IMR-90 (cell line): ENCODE results near the gene SHOX. TPM values are rescaled to one million over a fixed set of nuclear protein-coding genes. Genes with fewer than 3 reads are reported as not detected.

Source experiments
- ATAC-seq: fragments of 200-7000 bp; cut with Tn5 transposase; 2 replicates; pipeline ENCODE4 v1.9.1; 2020; ENCODE audit warnings: low read depth, mild to moderate bottlenecking, moderate library complexity
- BruUV-seq: library from RNA; stranded (reverse); fragments of 400-500 nt; replicated peaks from 2 replicates; lab custom pipeline; 2021; lab: Mats Ljungman, UMichigan
- CTCF ChIA-PET: fragments of 300-600 bp; formaldehyde crosslinking; extraction: SDS; loops from one replicate; lab custom pipeline; 2021; ENCODE audit warnings: antibody characterized with exemption; lab: Yijun Ruan, JAX
- POLR2A ChIA-PET: fragments of 300-600 bp; sonication (Branson Sonifier 250); formaldehyde crosslinking; loops from one replicate; lab custom pipeline; 2022; ENCODE audit warnings: antibody characterized with exemption; ENCODE audit not compliant: unreplicated experiment; lab: Charles Lee
- DNase-seq: peaks from one replicate; pipeline ENCODE4 v3.0.0; 2013
- H2AFZ ChIP-seq: replicated peaks from 2 replicates; pipeline ENCODE3; 2013; ENCODE audit warnings: low read length, mild to moderate bottlenecking; ENCODE audit not compliant: poor library complexity
- H2AK5ac ChIP-seq: 2 replicates; pipeline ENCODE4 v1.6.1; 2013; ENCODE audit warnings: low read depth, low read length, inconsistent platforms
- H2AK9ac ChIP-seq: replicated peaks from 2 replicates; pipeline ENCODE3; 2013; ENCODE audit warnings: mild to moderate bottlenecking, low read depth, low read length, moderate library complexity; ENCODE audit not compliant: poor library complexity
- H2BK120ac ChIP-seq: 2 replicates; pipeline ENCODE4 v1.6.1; 2013; ENCODE audit warnings: low read depth, low read length, inconsistent platforms
- H2BK15ac ChIP-seq: 3 replicates; pipeline ENCODE4 v1.6.1; 2013; ENCODE audit warnings: low read depth, low read length, inconsistent platforms
- H2BK20ac ChIP-seq: 2 replicates; pipeline ENCODE4 v1.6.1; 2013; ENCODE audit warnings: low read depth, mild to moderate bottlenecking, inconsistent platforms, low read length, moderate library complexity
- H2BK5ac ChIP-seq: 2 replicates; pipeline ENCODE4 v1.6.1; 2013; ENCODE audit warnings: mild to moderate bottlenecking, low read depth, low read length, inconsistent platforms; ENCODE audit not compliant: poor library complexity, severe bottlenecking
- H3K14ac ChIP-seq: replicated peaks from 2 replicates; pipeline ENCODE4 v1.6.1; 2013; ENCODE audit warnings: low read depth, low read length, inconsistent platforms
- H3K18ac ChIP-seq: 2 replicates; pipeline ENCODE4 v1.6.1; 2013; ENCODE audit warnings: low read depth, low read length, control low read depth
- H3K23ac ChIP-seq: 2 replicates; pipeline ENCODE4 v1.6.1; 2013; ENCODE audit warnings: low read depth, low read length, inconsistent platforms
- H3K27ac ChIP-seq: 2 replicates; pipeline ENCODE4 v1.5.1; 2013; ENCODE audit warnings: mild to moderate bottlenecking, control low read depth, low read length; ENCODE audit not compliant: insufficient read depth
- H3K27me3 ChIP-seq: 2 replicates; pipeline ENCODE4 v1.6.1; 2013; ENCODE audit warnings: low read length; ENCODE audit not compliant: control insufficient read depth, insufficient read depth
- H3K36me3 ChIP-seq: 2 replicates; pipeline ENCODE4 v1.6.1; 2013; ENCODE audit warnings: low read length, mixed read lengths; ENCODE audit not compliant: control insufficient read depth, insufficient read depth
- H3K4ac ChIP-seq: 2 replicates; pipeline ENCODE4 v1.6.1; 2013; ENCODE audit warnings: low read depth, low read length, inconsistent platforms
- H3K4me1 ChIP-seq: 2 replicates; pipeline ENCODE4 v1.6.1; 2013; ENCODE audit warnings: low read length, mixed read lengths; ENCODE audit not compliant: control insufficient read depth, insufficient read depth
- H3K4me2 ChIP-seq: 2 replicates; pipeline ENCODE4 v1.6.1; 2013; ENCODE audit warnings: low read depth, mild to moderate bottlenecking, control low read depth, low read length, moderate library complexity
- H3K4me3 ChIP-seq: 2 replicates; pipeline ENCODE4 v1.5.1; 2013; ENCODE audit warnings: low read depth, mild to moderate bottlenecking, control low read depth, low read length, moderate library complexity; ENCODE audit not compliant: insufficient read depth
- H3K56ac ChIP-seq: 2 replicates; pipeline ENCODE4 v1.6.1; 2013; ENCODE audit warnings: low read length, inconsistent platforms; ENCODE audit not compliant: insufficient read depth; ENCODE audit errors: extremely low read depth
- H3K79me1 ChIP-seq, 2 experiments: 2 replicates each; pipeline ENCODE4 v1.6.1; 2013; ENCODE audit warnings: low read length in 2 of 2, inconsistent platforms in 1 of 2, low read depth in 1 of 2
- H3K9ac ChIP-seq: 2 replicates; pipeline ENCODE4 v1.6.1; 2013; ENCODE audit warnings: low read depth, low read length, control low read depth
- H3K9me1 ChIP-seq: 2 replicates; pipeline ENCODE4 v1.6.1; 2013; ENCODE audit warnings: low read length, inconsistent platforms; ENCODE audit not compliant: insufficient read depth
- H3K9me3 ChIP-seq: 2 replicates; pipeline ENCODE4 v1.6.1; 2013; ENCODE audit warnings: low read length; ENCODE audit not compliant: control insufficient read depth, insufficient read depth
- H4K20me1 ChIP-seq: 2 replicates; pipeline ENCODE4 v1.6.1; 2013; ENCODE audit warnings: low read length, inconsistent platforms; ENCODE audit not compliant: insufficient read depth
- H4K5ac ChIP-seq: 2 replicates; pipeline ENCODE4 v1.6.1; 2013; ENCODE audit warnings: mild to moderate bottlenecking, low read depth, low read length, control low read depth
- H4K8ac ChIP-seq, 2 experiments: 2 replicates each; pipeline ENCODE4 v1.6.1; 2013; ENCODE audit warnings: low read depth in 2 of 2, low read length in 2 of 2, control low read depth in 1 of 2, inconsistent platforms in 1 of 2
- H4K91ac ChIP-seq: 2 replicates; pipeline ENCODE4 v1.6.1; 2013; ENCODE audit warnings: low read depth, low read length, inconsistent platforms; ENCODE audit not compliant: insufficient read depth
- BHLHE40 ChIP-seq: fragments of 150-350 bp; IDR thresholded peaks from 2 replicates; pipeline ENCODE4 v1.6.1; 2016; ENCODE audit warnings: mild to moderate bottlenecking, low read depth, low read length
- CEBPB ChIP-seq: IDR thresholded peaks from 2 replicates; pipeline ENCODE4 v1.6.1; 2012; ENCODE audit warnings: low read depth, low read length, improper control_type of control experiment
- CHD1 ChIP-seq: IDR thresholded peaks from 2 replicates; pipeline ENCODE4 v1.6.1; 2012; ENCODE audit warnings: low read depth, low read length, improper control_type of control experiment
- CTCF ChIP-seq: conservative IDR thresholded peaks from 2 replicates; pipeline ENCODE4 v1.5.1; 2012; ENCODE audit warnings: mild to moderate bottlenecking, low read depth, low read length, improper control_type of control experiment
- ELK1 ChIP-seq: fragments of 150-350 bp; IDR thresholded peaks from 2 replicates; pipeline ENCODE4 v1.6.1; 2016; ENCODE audit warnings: low read depth, mild to moderate bottlenecking, low read length, moderate library complexity, borderline replicate concordance
- FOS ChIP-seq: fragments of 150-350 bp; IDR thresholded peaks from 2 replicates; pipeline ENCODE4 v1.6.1; 2016; ENCODE audit warnings: low read depth, low read length
- MAFK ChIP-seq: IDR thresholded peaks from 2 replicates; pipeline ENCODE4 v1.6.1; 2012; ENCODE audit warnings: low read depth, low read length, improper control_type of control experiment
- MAZ ChIP-seq: IDR thresholded peaks from 2 replicates; pipeline ENCODE4 v1.6.1; 2012; ENCODE audit warnings: low read depth, mild to moderate bottlenecking, low read length, improper control_type of control experiment, moderate library complexity, borderline replicate concordance
- MXI1 ChIP-seq: IDR thresholded peaks from 2 replicates; pipeline ENCODE4 v1.6.1; 2012; ENCODE audit warnings: low read depth, mild to moderate bottlenecking, low read length, moderate library complexity, borderline replicate concordance
- NFE2L2 ChIP-seq: fragments of 150-350 bp; IDR thresholded peaks from 2 replicates; pipeline ENCODE4 v1.6.1; 2016; ENCODE audit warnings: low read depth, mild to moderate bottlenecking, low read length
- POLR2A ChIP-seq: IDR thresholded peaks from 2 replicates; pipeline ENCODE4 v1.6.1; 2012; ENCODE audit warnings: mild to moderate bottlenecking, low read depth, low read length
- RAD21 ChIP-seq: IDR thresholded peaks from 2 replicates; pipeline ENCODE4 v1.6.1; 2012; ENCODE audit warnings: low read length, improper control_type of control experiment
- RCOR1 ChIP-seq: IDR thresholded peaks from 2 replicates; pipeline ENCODE4 v1.6.1; 2012; ENCODE audit warnings: mild to moderate bottlenecking, low read length, improper control_type of control experiment; ENCODE audit not compliant: insufficient replicate concordance
- RFX5 ChIP-seq: IDR thresholded peaks from 2 replicates; pipeline ENCODE4 v1.8.0; 2012; ENCODE audit warnings: low read depth, mild to moderate bottlenecking, low read length, moderate library complexity
- SMC3 ChIP-seq: fragments of 150-350 bp; IDR thresholded peaks from 2 replicates; pipeline ENCODE4 v1.6.1; 2016; ENCODE audit warnings: low read depth, mild to moderate bottlenecking, antibody characterized with exemption, low read length, moderate library complexity
- USF2 ChIP-seq: fragments of 150-350 bp; IDR thresholded peaks from 2 replicates; pipeline ENCODE4 v1.6.1; 2017; ENCODE audit warnings: mild to moderate bottlenecking, antibody characterized with exemption, low read length, low read depth
- WGBS, 2 experiments: methylation state at CpG; one replicate each; pipeline versions ENCODE4 v1.1.5 to v1.1.7; 2013; ENCODE audit warnings: missing lambda C conversion rate in 2 of 2; ENCODE audit not compliant: insufficient read length in 1 of 2; ENCODE audit errors: extremely low coverage in 2 of 2; 5-methylcytosine and 5-hydroxymethylcytosine counted together
- dilution Hi-C: fragments of 300-500 bp; cut with HindIII; formaldehyde crosslinking; loops from one replicate; pipeline ENCODE4 v1.14.3; 2018; ENCODE audit warnings: low sequenced_read_pairs; ENCODE audit not compliant: unreplicated experiment
- in situ Hi-C: fragments of 300-500 bp; cut with MboI; formaldehyde crosslinking; loops from 3 replicates; pipeline ENCODE4 v1.14.3; 2019; ENCODE audit warnings: low sequenced_read_pairs, inconsistent platforms, mixed read lengths
- intact Hi-C: fragments of 100-400 bp; cut with micrococcal nuclease; formaldehyde crosslinking; loops from 2 replicates; pipeline ENCODE4 v1.10.0; 2022
- polyA plus RNA-seq, 3 experiments: library from polyadenylated mRNA; depleted of rRNA; stranded (reverse); fragments of >200 nt; gene quantifications; 2 replicates each; pipeline ENCODE4 v1.2.3, GENCODE V29; 2012; ENCODE audit warnings: low replicate concordance in 1 of 3
- total RNA-seq: library from RNA; depleted of rRNA; stranded (reverse); fragments of >200 nt; gene quantifications from 2 replicates; pipeline ENCODE4 v1.2.3, GENCODE V29; 2012

SHOX gene
- total and polyA plus RNA-seq, 2 of the 4 experiments (the other 2 are of a cell fraction), result not detected

- H3K9ac ChIP-seq, result no peak overlapping the region
- H4K5ac ChIP-seq, result no peak overlapping the region
- intact Hi-C loops, result no loop called here
- peaks cover 21% of the 10 kb centered on the region for H3K27me3 ChIP-seq
- no peak overlapping the region for H3K4me3 ChIP-seq
- H2AK5ac ChIP-seq, result no peak overlapping the region
- no peak overlapping the region for H3K23ac ChIP-seq
- H3K4ac ChIP-seq, result no peak overlapping the region
- no peak overlapping the region for H4K91ac ChIP-seq
- ChIA-PET CTCF (no interaction called here), POLR2A (no interaction called here)
- no peaks in the 10 kb centered on the region for H3K79me1 ChIP-seq
- no peak overlapping the region for H3K4me2 ChIP-seq
- WGBS, 2 experiments, result 2% methylated on average over 9 of the region's 30 CpGs; no CpG with 5 or more reads in 1 of the 2 experiments
- no peak overlapping the region for H3K14ac ChIP-seq
- H2AK9ac ChIP-seq, result no peak overlapping the region
- no peak overlapping the region for H2AFZ ChIP-seq
- no peaks in the 10 kb centered on the region for H3K36me3 ChIP-seq
- BruUV-seq, result no TSS peak
- no peak overlapping the region for H2BK120ac ChIP-seq
- no peaks in the 10 kb centered on the region for H4K20me1 ChIP-seq
- TF ChIP-seq FOS (no peak), ELK1 (no peak), MAFK (no peak), RFX5 (no peak), SMC3 (no peak), CHD1 (no peak), CTCF (no peak), MAZ (no peak), USF2 (no peak), RCOR1 (no peak), RAD21 (no peak), CEBPB (no peak), POLR2A (no peak), MXI1 (no peak), NFE2L2 (no peak), BHLHE40 (no peak)
- H3K27ac ChIP-seq, result no peak overlapping the region
- no peak overlapping the region for H3K18ac ChIP-seq
- no peaks in the 10 kb centered on the region for H3K4me1 ChIP-seq
- H3K9me1 ChIP-seq, result no peaks in the 10 kb centered on the region
- no peaks in the 10 kb centered on the region for H3K9me3 ChIP-seq
- no peak overlapping the region for H2BK15ac ChIP-seq
- dilution Hi-C loops, result no loop called here
- ATAC-seq (no peak), DNase-seq (no peak)
- no peak overlapping the region for H2BK5ac ChIP-seq
- no peak overlapping the region for H2BK20ac ChIP-seq
- H3K56ac ChIP-seq, result no peak overlapping the region
- in situ Hi-C loops, result no loop called here
- H4K8ac ChIP-seq, result no peak overlapping the region
These were observed 1.9 kb downstream of the SHOX start for GRCh38 chrX:632366-633042.
